Activated naive CD8-positive, alpha-beta T cell treated with anti-CD3 and anti-CD28 coated beads, Interleukin-2, amount 10 ng/mL, durations not matched to agents 7 days and 5 days (primary cell): ENCODE measurements around the gene PLPPR2. TPM values are rescaled to one million over a fixed set of nuclear protein-coding genes. Genes with fewer than 3 reads are reported as not detected.
"Not testable (repeated sequence)": the region's sequence is repeated elsewhere in the genome, so short reads cannot be mapped to it uniquely, and the experiment has no call there.

Experiments used
- ATAC-seq: fragments of 150-1000 bp; cut with Tn5 transposase; one replicate; pipeline ENCODE4 v1.10.0; 2021; ENCODE audit warnings: low read depth, moderate library complexity
- POLR2A ChIA-PET: fragments of 350-600 bp; sonication (Branson Sonifier 250); formaldehyde crosslinking; loops from one replicate; lab custom pipeline; 2021; ENCODE audit warnings: antibody characterized with exemption; lab: Charles Lee
- DNase-seq: peaks from one replicate; pipeline ENCODE4 v3.0.0; 2021
- H3K27ac Mint-ChIP-seq: one replicate; pipeline ENCODE4 v1.8.0; 2022; ENCODE audit warnings: mild to moderate bottlenecking, mixed read lengths
- H3K27me3 Mint-ChIP-seq: one replicate; pipeline ENCODE4 v1.8.0; 2022; ENCODE audit warnings: mild to moderate bottlenecking, moderate library complexity, mixed read lengths
- H3K36me3 Mint-ChIP-seq: one replicate; pipeline ENCODE4 v1.8.0; 2021; ENCODE audit warnings: mild to moderate bottlenecking, mixed read lengths
- H3K4me1 Mint-ChIP-seq: one replicate; pipeline ENCODE4 v1.8.0; 2021; ENCODE audit warnings: mixed read lengths
- H3K4me3 Mint-ChIP-seq: one replicate; pipeline ENCODE4 v1.8.0; 2022; ENCODE audit warnings: mild to moderate bottlenecking, moderate library complexity, mixed read lengths
- H3K9me3 Mint-ChIP-seq: one replicate; pipeline ENCODE4 v1.8.0; 2021; ENCODE audit warnings: mixed read lengths
- total RNA-seq, 2 experiments: library from RNA; stranded (reverse); gene quantifications; one replicate each; pipeline ENCODE4 v1.2.3, GENCODE V29; 2021

PLPPR2 gene
- total RNA-seq, 2 experiments from 2014 or later: 5.5 to 6.3 TPM

- H3K4me1 Mint-ChIP-seq: peaks cover 2% of the 10 kb centered on the region
- no peak for ATAC-seq
- POLR2A ChIA-PET: no interaction called here
Observed at GRCh38 chr19:11400798-11401197, 45.6 kb downstream of the PLPPR2 start.

GRCh38 chr19:11401808-11402543, 46.7 kb downstream of the PLPPR2 start:
- no peak for ATAC-seq
- Mint-ChIP-seq H3K27me3 (peaks cover 10% of the 10 kb centered on the region), H3K36me3 (no peaks in the 10 kb centered on the region), H3K4me3 (no peak overlapping the region), H3K27ac (no peak overlapping the region), H3K4me1 (peaks cover 2% of the 10 kb centered on the region), H3K9me3 (no peaks in the 10 kb centered on the region)
- POLR2A ChIA-PET: no interaction called here
- no peak for DNase-seq

More at GRCh38 chr19:11400798-11401197, 45.6 kb downstream of the PLPPR2 start:
- Mint-ChIP-seq H3K9me3 (no peaks in the 10 kb centered on the region), H3K4me3 (no peak overlapping the region), H3K27me3 (peaks cover 2% of the 10 kb centered on the region), H3K27ac (no peak overlapping the region), H3K36me3 (no peaks in the 10 kb centered on the region)
- DNase-seq: no peak

- Mint-ChIP-seq H3K36me3 (no peaks in the 10 kb centered on the region), H3K27ac (no peak overlapping the region), H3K27me3 (peaks cover 17% of the 10 kb centered on the region), H3K4me3 (no peak overlapping the region), H3K4me1 (peaks cover 2% of the 10 kb centered on the region), H3K9me3 (no peaks in the 10 kb centered on the region)
- POLR2A ChIA-PET: no interaction called here
- DNase-seq (no peak), ATAC-seq (no peak)
Observed at GRCh38 chr19:11404588-11405222, 49.5 kb downstream of the PLPPR2 start.

GRCh38 chr19:11405846-11406643, 50.8 kb downstream of the PLPPR2 start:
- peak; percentile 50 for DNase-seq
- POLR2A ChIA-PET: interaction anchor here (0.5 to 0.6 kb wide), 2 partner anchors 101 to 435 kb away, joined by 3 read pairs; no protein-coding TSS in a partner anchor
- no peaks in the 10 kb centered on the region for H3K4me1 Mint-ChIP-seq
- peak; percentile 58 for ATAC-seq
- H3K9me3 Mint-ChIP-seq: no peaks in the 10 kb centered on the region
- H3K27me3 Mint-ChIP-seq: peaks cover 22% of the 10 kb centered on the region
- H3K4me3 Mint-ChIP-seq: no peak overlapping the region
- no peak overlapping the region for H3K27ac Mint-ChIP-seq
- no peaks in the 10 kb centered on the region for H3K36me3 Mint-ChIP-seq

- not testable (repeated sequence) for H3K4me1 Mint-ChIP-seq, H3K4me3 Mint-ChIP-seq, H3K36me3 Mint-ChIP-seq, ATAC-seq, H3K27ac Mint-ChIP-seq, H3K9me3 Mint-ChIP-seq, DNase-seq
- POLR2A ChIA-PET: interaction anchor here (0.5 kb wide), 1 partner anchor 435 kb away, joined by 3 read pairs; no protein-coding TSS in a partner anchor
- peaks cover 26% of the 10 kb centered on the region for H3K27me3 Mint-ChIP-seq
Observed at GRCh38 chr19:11406703-11407236, 51.5 kb downstream of the PLPPR2 start.

GRCh38 chr19:11408591-11408990, 53.4 kb downstream of the PLPPR2 start:
- no peak overlapping the region for H3K27ac Mint-ChIP-seq
- POLR2A ChIA-PET: no interaction called here
- no peaks in the 10 kb centered on the region for H3K4me1 Mint-ChIP-seq
- ATAC-seq (no peak), DNase-seq (no peak)
- no peaks in the 10 kb centered on the region for H3K36me3 Mint-ChIP-seq
- H3K4me3 Mint-ChIP-seq: no peak overlapping the region
- H3K9me3 Mint-ChIP-seq: no peaks in the 10 kb centered on the region
- peaks cover 30% of the 10 kb centered on the region for H3K27me3 Mint-ChIP-seq

GRCh38 chr19:11410682-11411081, 55.5 kb downstream of the PLPPR2 start:
- Mint-ChIP-seq H3K27me3 (peaks cover 37% of the 10 kb centered on the region), H3K4me1 (no peaks in the 10 kb centered on the region), H3K36me3 (no peaks in the 10 kb centered on the region), H3K4me3 (no peak overlapping the region), H3K27ac (no peak overlapping the region), H3K9me3 (no peaks in the 10 kb centered on the region)
- ATAC-seq (no peak), DNase-seq (no peak)
- POLR2A ChIA-PET: interaction anchor here (0.5 kb wide), 1 partner anchor 140 kb away, joined by 3 read pairs; no protein-coding TSS in a partner anchor

GRCh38 chr19:11414544-11414943, 59.3 kb downstream of the PLPPR2 start:
- POLR2A ChIA-PET: no interaction called here
- Mint-ChIP-seq H3K4me3 (no peak overlapping the region), H3K9me3 (no peaks in the 10 kb centered on the region), H3K36me3 (no peaks in the 10 kb centered on the region), H3K27me3 (peaks cover 57% of the 10 kb centered on the region), H3K4me1 (peaks cover 5% of the 10 kb centered on the region), H3K27ac (no peak overlapping the region)
- no peak for ATAC-seq
- no peak for DNase-seq

Other genes starting within 250 kb of the PLPPR2 start
- gene SPC24, start 199.7 kb upstream of the PLPPR2 start, total RNA-seq: 10 to 100 TPM; 63.0 to 65.4 TPM
- gene KANK2, start 157.9 kb upstream of the PLPPR2 start, total RNA-seq: 1 to 10 TPM; 5.3 to 7.9 TPM
- gene ANGPTL8, start 115.8 kb upstream of the PLPPR2 start, total RNA-seq: not detected
- gene DOCK6, start 92.9 kb upstream of the PLPPR2 start, total RNA-seq: under 1 TPM; 0.43 to 0.72 TPM
- gene TSPAN16, start 59.3 kb upstream of the PLPPR2 start, total RNA-seq: not detected
- 10 to 100 TPM; 10.1 to 11.8 TPM for gene RAB3D, start 15.8 kb upstream of the PLPPR2 start, total RNA-seq
- 10 to 100 TPM; 29.4 to 35.2 TPM for gene TMEM205, start 9.2 kb upstream of the PLPPR2 start, total RNA-seq
- gene CCDC159, start 8.9 kb upstream of the PLPPR2 start, total RNA-seq: 10 to 100 TPM; 36.2 to 40.7 TPM
- gene SWSAP1, start 19.2 kb downstream of the PLPPR2 start, total RNA-seq: 1 to 10 TPM; 3.0 to 3.3 TPM
- 1 to 10 TPM; 8.3 to 8.8 TPM for gene EPOR, start 28.9 kb downstream of the PLPPR2 start, total RNA-seq
- not detected for gene RGL3, start 63.9 kb downstream of the PLPPR2 start, total RNA-seq
- gene ODAD3, start 79.7 kb downstream of the PLPPR2 start, total RNA-seq: not detected
- gene PRKCSH, start 80.2 kb downstream of the PLPPR2 start, total RNA-seq: 100 to 1,000 TPM; 297 to 310 TPM
- not detected for gene ELAVL3, start 125.6 kb downstream of the PLPPR2 start, total RNA-seq
- gene ZNF653, start 150.4 kb downstream of the PLPPR2 start, total RNA-seq: 10 to 100 TPM; 21.1 to 21.8 TPM
- 10 to 100 TPM; 34.7 to 37.1 TPM for gene ECSIT, start 173.7 kb downstream of the PLPPR2 start, total RNA-seq
- not detected for gene CNN1, start 183.4 kb downstream of the PLPPR2 start, total RNA-seq
- 10 to 100 TPM; 47.0 to 49.0 TPM for gene ELOF1, start 203.8 kb downstream of the PLPPR2 start, total RNA-seq
- 10 to 100 TPM; 32.0 to 35.0 TPM for gene ACP5, start 222.2 kb downstream of the PLPPR2 start, total RNA-seq
- 1 to 10 TPM; 9.0 to 9.6 TPM for gene ZNF627, start 242.1 kb downstream of the PLPPR2 start, total RNA-seq